ENCODE measurements around the gene PCDHGA1. TPM values are rescaled to one million over a fixed set of nuclear protein-coding genes. Genes with fewer than 3 reads are reported as not detected.

The PCDHGA1 gene
- total RNA-seq, 1 donor from 2014 or later, result under 0.01 TPM

GRCh38 chr5:141534492-141535213 is 204.3 kb downstream of the PCDHGA1 start:
- DNase-seq (ENCODE audit: low read depth) (no peak), FAIRE-seq (no peak)
- peaks cover 10% of the 10 kb centered on the region for H3K36me3 ChIP-seq (ENCODE audit: control insufficient read depth, insufficient read depth, low read length)
- H3K4me3 ChIP-seq (ENCODE audit: low read depth, low read length), result no peak overlapping the region
- TF ChIP-seq CTCF (IDR thresholded peaks at IDR 0.05; ENCODE audit: insufficient read depth, low read length, severe bottlenecking), result no peak
- no peaks in the 10 kb centered on the region for H3K27me3 ChIP-seq (ENCODE audit: control insufficient read depth, insufficient read depth, low read length)

DNA sequence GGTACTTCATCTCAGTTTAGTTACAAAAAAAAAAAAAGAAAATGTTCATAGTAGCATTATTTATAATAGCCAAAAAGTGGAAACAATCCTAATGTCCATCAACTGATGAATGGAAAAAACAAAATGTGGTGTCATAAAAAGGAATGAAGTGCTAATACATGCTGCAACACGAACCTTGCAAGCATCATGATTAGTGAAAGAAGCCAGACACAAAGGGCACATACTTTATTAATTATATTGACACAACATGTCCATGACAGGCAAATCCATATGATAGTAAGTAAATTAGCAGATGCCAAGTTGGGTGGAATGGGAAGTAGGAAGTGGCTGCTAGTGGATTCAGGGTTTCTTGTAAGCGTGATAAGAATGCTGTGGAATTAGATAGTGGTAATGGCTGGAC is 212.7 kb downstream of the PCDHGA1 start:
- DNase-seq (ENCODE audit: low read depth), result peak; percentile 52
- Histone ChIP-seq H3K27me3 (ENCODE audit: control insufficient read depth, insufficient read depth, low read length) (no peaks in the 10 kb centered on the region), H3K36me3 (ENCODE audit: control insufficient read depth, insufficient read depth, low read length) (peaks cover 6% of the 10 kb centered on the region), H3K4me3 (ENCODE audit: low read depth, low read length) (no peak overlapping the region)
- TF ChIP-seq CTCF (IDR thresholded peaks at IDR 0.05; ENCODE audit: insufficient read depth, low read length, severe bottlenecking), result no peak
- FAIRE-seq, result no peak

DNA sequence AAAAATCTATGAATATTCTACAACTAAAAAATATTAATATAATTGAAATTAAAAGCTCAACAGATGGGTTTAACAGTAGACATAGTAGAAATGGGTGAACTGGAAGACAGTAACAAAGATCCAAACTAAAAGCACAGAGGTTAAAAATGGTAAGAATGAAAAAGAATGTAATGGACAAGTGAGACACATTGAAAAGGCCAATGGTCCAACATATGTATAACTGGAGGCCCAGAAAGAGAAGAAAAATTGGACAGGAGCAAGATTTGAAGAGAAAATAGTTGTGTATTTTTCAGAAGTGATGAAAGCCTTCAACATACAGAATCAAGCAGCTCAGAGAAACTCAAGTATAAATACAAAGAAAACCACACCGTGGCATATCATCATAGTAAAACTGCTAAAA is 217.2 kb downstream of the PCDHGA1 start:
- DNase-seq (ENCODE audit: low read depth), result no peak
- Histone ChIP-seq H3K27me3 (ENCODE audit: control insufficient read depth, insufficient read depth, low read length) (no peaks in the 10 kb centered on the region), H3K4me3 (ENCODE audit: low read depth, low read length) (no peak overlapping the region), H3K36me3 (ENCODE audit: control insufficient read depth, insufficient read depth, low read length) (peaks cover 9% of the 10 kb centered on the region)
- no peak for TF ChIP-seq CTCF (IDR thresholded peaks at IDR 0.05; ENCODE audit: insufficient read depth, low read length, severe bottlenecking)
- no peak for FAIRE-seq

GRCh38 chr5:141547921-141548320 is 217.6 kb downstream of the PCDHGA1 start:
- Histone ChIP-seq H3K27me3 (ENCODE audit: control insufficient read depth, insufficient read depth, low read length) (no peaks in the 10 kb centered on the region), H3K36me3 (ENCODE audit: control insufficient read depth, insufficient read depth, low read length) (peaks cover 9% of the 10 kb centered on the region), H3K4me3 (ENCODE audit: low read depth, low read length) (no peak overlapping the region)
- DNase-seq (ENCODE audit: low read depth) (no peak), FAIRE-seq (no peak)
- TF ChIP-seq CTCF (IDR thresholded peaks at IDR 0.05; ENCODE audit: insufficient read depth, low read length, severe bottlenecking), result no peak

- peak; percentile 100 for FAIRE-seq
- peak; percentile 99 for DNase-seq (ENCODE audit: low read depth)
- no peaks in the 10 kb centered on the region for H3K27me3 ChIP-seq (ENCODE audit: control insufficient read depth, insufficient read depth, low read length)
- H3K36me3 ChIP-seq (ENCODE audit: control insufficient read depth, insufficient read depth, low read length), result peaks cover 5% of the 10 kb centered on the region
- TF ChIP-seq CTCF (IDR thresholded peaks at IDR 0.05; ENCODE audit: insufficient read depth, low read length, severe bottlenecking), result peak; percentile 75
- no peak overlapping the region for H3K4me3 ChIP-seq (ENCODE audit: low read depth, low read length)
Observed at GRCh38 chr5:141557681-141558136, 227.4 kb downstream of the PCDHGA1 start.

GRCh38 chr5:141558150-141558549 is 227.8 kb downstream of the PCDHGA1 start:
- FAIRE-seq, result no peak
- no peak for TF ChIP-seq CTCF (IDR thresholded peaks at IDR 0.05; ENCODE audit: insufficient read depth, low read length, severe bottlenecking)
- H3K36me3 ChIP-seq (ENCODE audit: control insufficient read depth, insufficient read depth, low read length), result peaks cover 5% of the 10 kb centered on the region
- peak; percentile 44 for DNase-seq (ENCODE audit: low read depth)
- no peak overlapping the region for H3K4me3 ChIP-seq (ENCODE audit: low read depth, low read length)
- no peaks in the 10 kb centered on the region for H3K27me3 ChIP-seq (ENCODE audit: control insufficient read depth, insufficient read depth, low read length)

Measured in bronchial epithelial cell (primary cell).